Glomerular visceral epithelial cell (primary cell): ENCODE measurements around the gene PCK2.

Experiments used
- DNase-seq: peaks from one replicate; pipeline ENCODE4 v3.0.0-alpha.2; 2016; ENCODE audit errors: extremely low spot score

The PCK2 gene

GRCh38 chr14:24136684-24137528, 42.8 kb downstream of the PCK2 start:
- DNase-seq, result peak; percentile 10

GRCh38 chr14:24137529-24138395, 43.7 kb downstream of the PCK2 start:
- DNase-seq, result no peak

- no peak for DNase-seq
Measured at GRCh38 chr14:24138396-24139271, 44.5 kb downstream of the PCK2 start.

- DNase-seq, result no peak
Measured at GRCh38 chr14:24139272-24139934, 45.3 kb downstream of the PCK2 start.

GRCh38 chr14:24141097-24141880, 47.2 kb downstream of the PCK2 start, which contains the start of gene EMC9:
Gene EMC9, minus strand, starts transcription at chr14:24141591. Its CDS starts 287 bp downstream, at chr14:24141304.
- peak; percentile 100 for DNase-seq

GRCh38 chr14:24143511-24143910, 49.4 kb downstream of the PCK2 start:
- no peak for DNase-seq

- DNase-seq, result no peak
Measured at GRCh38 chr14:24144451-24144850, 50.3 kb downstream of the PCK2 start.

GRCh38 chr14:24145219-24145618, 51.1 kb downstream of the PCK2 start:
- no peak for DNase-seq

- no peak for DNase-seq
Measured at GRCh38 chr14:24145690-24146452, 51.8 kb downstream of the PCK2 start.

GRCh38 chr14:24146453-24146977, 52.4 kb downstream of the PCK2 start, which contains the start of gene PSME2:
Gene PSME2, minus strand, starts transcription at chr14:24146610. Its CDS starts 29 bp downstream, at chr14:24146581.
- peak; percentile 99 for DNase-seq

GRCh38 chr14:24146978-24147760, 53.1 kb downstream of the PCK2 start, which contains the start of gene RNF31:
Gene RNF31, plus strand, starts transcription at chr14:24147498. Its CDS starts 201 bp downstream, at chr14:24147699.
- DNase-seq, result peak; percentile 98

- no peak for DNase-seq
Measured at GRCh38 chr14:24147761-24148428, 53.8 kb downstream of the PCK2 start.

- no peak for DNase-seq
Measured at GRCh38 chr14:24149302-24149969, 55.3 kb downstream of the PCK2 start.

- no peak for DNase-seq
Measured at GRCh38 chr14:24150061-24150460, 56.0 kb downstream of the PCK2 start.

GRCh38 chr14:24150567-24150966, 56.5 kb downstream of the PCK2 start:
- no peak for DNase-seq

- DNase-seq, result no peak
Measured at GRCh38 chr14:24150993-24151392, 56.9 kb downstream of the PCK2 start.
